ENCODE results near the gene EYA2. TPM values are rescaled to one million over a fixed set of nuclear protein-coding genes. Genes with fewer than 3 reads are reported as not detected.

The EYA2 gene
- total and polyA plus RNA-seq, 2 experiments from 2014 or later: 0.18 TPM; not detected in 1

GRCh38 chr20:46893051-46893450, 1.6 kb upstream of the EYA2 start:
- Histone ChIP-seq H2AFZ (no peak overlapping the region), H3K4me2 (ENCODE audit: unreplicated experiment) (no peak overlapping the region), H3K79me2 (ENCODE audit: insufficient read depth) (no peaks in the 10 kb centered on the region), H3K9me2 (ENCODE audit: insufficient read depth) (no peaks in the 10 kb centered on the region), H3K9me3 (ENCODE audit: low read depth) (no peaks in the 10 kb centered on the region), H3K36me3 (ENCODE audit: low read depth) (no peaks in the 10 kb centered on the region), H3K4me1 (ENCODE audit: insufficient read depth) (no peaks in the 10 kb centered on the region), H3K9ac (no peak overlapping the region), H3K27me3 (replicated peaks; ENCODE audit: insufficient read depth) (peaks cover 59% of the 10 kb centered on the region), H4K20me1 (ENCODE audit: insufficient read depth) (no peaks in the 10 kb centered on the region), H3K27ac (no peak overlapping the region), H3F3A (ENCODE audit: insufficient read depth) (no peaks in the 10 kb centered on the region), H3K4me3 (no peak overlapping the region)
- 87 to 97% methylated on average over 3 of the region's 3 CpGs for WGBS, 2 experiments (ENCODE audit: low coverage in 1 of 2, low lambda C conversion rate in 2 of 2, missing lambda C conversion rate in 2 of 2)
- TF ChIP-seq EZH2phosphoT487 (IDR thresholded peaks at IDR 0.05; ENCODE audit: insufficient read depth, low read depth): no peak
- no peak for TF ChIP-seq EZH2 (IDR thresholded peaks at IDR 0.05; ENCODE audit: insufficient read depth, poor library complexity, severe bottlenecking)
- DNase-seq: no peak
- in situ Hi-C loops (cut with MboI): no loop called here

DNA sequence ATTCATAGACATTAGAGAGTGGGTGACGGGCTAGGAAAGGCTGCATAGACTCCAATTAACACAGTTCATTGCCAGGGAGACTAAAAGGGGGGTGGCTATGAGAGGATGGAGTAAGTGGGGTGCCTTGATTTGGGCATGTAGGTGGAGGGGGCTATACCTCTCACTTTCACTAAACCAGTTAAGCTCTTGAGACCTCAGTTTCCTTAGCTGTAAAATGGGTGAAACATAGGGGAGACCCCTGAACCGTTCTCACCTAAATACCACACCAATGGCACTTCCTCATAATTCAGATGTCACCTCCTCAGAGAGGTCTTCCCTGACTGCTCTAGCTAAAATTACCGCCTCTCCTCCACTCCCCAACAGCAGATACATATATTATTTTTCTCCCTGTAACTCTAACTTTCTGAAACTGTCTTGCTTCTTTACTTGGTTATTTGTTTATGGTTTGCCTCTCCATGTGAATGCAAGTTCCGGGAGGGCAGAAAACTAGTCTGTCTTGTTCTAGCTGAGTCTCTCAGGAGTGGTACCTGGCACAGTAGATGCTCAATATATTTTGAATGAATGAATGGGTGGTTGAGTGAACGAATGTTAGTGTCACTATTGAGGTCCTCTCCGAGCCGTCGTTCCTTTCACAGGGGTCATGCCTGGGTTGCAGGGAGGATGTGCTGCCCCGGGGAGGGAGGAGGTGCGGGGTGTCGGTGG, 615 bp upstream of the EYA2 start:
- in situ Hi-C loops (cut with MboI): no loop called here
- TF ChIP-seq EZH2 (IDR thresholded peaks at IDR 0.05; ENCODE audit: insufficient read depth, poor library complexity, severe bottlenecking) (no peak), EZH2phosphoT487 (IDR thresholded peaks at IDR 0.05; ENCODE audit: insufficient read depth, low read depth) (no peak)
- Histone ChIP-seq H3K4me1 (ENCODE audit: insufficient read depth) (no peaks in the 10 kb centered on the region), H3K36me3 (ENCODE audit: low read depth) (no peaks in the 10 kb centered on the region), H3K27ac (no peak overlapping the region), H3K79me2 (ENCODE audit: insufficient read depth) (no peaks in the 10 kb centered on the region), H3K9ac (no peak overlapping the region), H3F3A (ENCODE audit: insufficient read depth) (no peaks in the 10 kb centered on the region), H3K9me3 (ENCODE audit: low read depth) (no peaks in the 10 kb centered on the region), H3K4me3 (0 out of 2 replicates have a peak overlapping the region, but pooled peaks have one; percentile 24), H2AFZ (no peak overlapping the region), H3K4me2 (ENCODE audit: unreplicated experiment) (no peak overlapping the region), H3K9me2 (ENCODE audit: insufficient read depth) (no peaks in the 10 kb centered on the region), H3K27me3 (replicated peaks; ENCODE audit: insufficient read depth) (peaks cover 59% of the 10 kb centered on the region), H4K20me1 (ENCODE audit: insufficient read depth) (no peaks in the 10 kb centered on the region)
- no peak for DNase-seq
- 36 to 55% methylated on average over 6 to 11 of the region's 11 CpGs for WGBS, 2 experiments (ENCODE audit: low coverage in 1 of 2, low lambda C conversion rate in 2 of 2, missing lambda C conversion rate in 2 of 2)

DNA sequence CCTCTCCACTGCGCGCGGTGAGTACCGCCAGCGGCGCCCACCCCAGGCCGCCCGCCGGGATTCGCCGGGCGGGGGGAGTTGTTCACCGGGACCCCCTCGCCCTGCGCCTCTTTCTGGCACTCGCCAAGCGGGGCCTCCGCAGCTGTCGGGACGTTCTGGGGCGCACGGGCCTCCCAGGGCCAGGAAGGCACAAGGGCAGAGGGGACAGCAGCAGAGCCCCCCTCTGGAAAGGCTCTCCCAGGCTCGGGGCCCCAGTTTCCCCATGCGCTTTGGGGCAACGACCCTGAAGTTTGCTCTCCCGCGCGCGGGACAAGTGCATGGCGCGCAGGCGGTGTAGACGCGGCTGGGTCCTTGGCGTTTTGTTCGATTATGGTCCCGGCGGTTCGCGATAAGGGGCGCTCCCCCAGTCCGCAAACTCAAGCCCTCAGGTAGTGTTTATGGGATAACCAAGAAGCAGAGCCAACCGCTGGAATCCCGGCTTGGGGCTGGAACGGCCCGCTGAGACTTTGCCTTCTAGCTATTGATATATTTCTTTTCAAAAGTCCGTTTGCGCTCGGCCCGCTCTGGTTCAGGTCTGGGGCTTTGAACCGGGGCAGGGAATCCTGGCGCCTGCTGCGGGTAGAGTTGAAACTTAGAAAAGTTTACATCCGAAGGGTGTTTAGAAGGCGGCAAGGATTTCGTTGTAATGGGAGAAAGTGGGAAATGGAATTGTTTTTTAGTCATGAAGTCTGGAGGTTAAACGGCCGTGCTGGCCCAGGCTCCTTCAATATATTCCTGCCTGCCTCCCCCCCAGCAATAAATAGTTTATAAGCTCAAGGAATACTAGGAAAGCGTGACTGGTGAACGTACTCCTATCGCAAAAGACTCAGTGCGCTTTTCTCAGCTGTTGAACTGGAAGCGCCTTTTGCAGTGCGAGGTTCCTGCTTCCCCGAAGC, 595 bp downstream of the EYA2 start:
- Histone ChIP-seq H3K36me3 (ENCODE audit: low read depth) (no peaks in the 10 kb centered on the region), H2AFZ (peak overlapping the region; percentile 61), H3K9me2 (ENCODE audit: insufficient read depth) (no peaks in the 10 kb centered on the region), H3K79me2 (ENCODE audit: insufficient read depth) (no peaks in the 10 kb centered on the region), H4K20me1 (ENCODE audit: insufficient read depth) (no peaks in the 10 kb centered on the region), H3K4me3 (peak overlapping the region; percentile 51), H3K27ac (no peak overlapping the region), H3F3A (ENCODE audit: insufficient read depth) (no peaks in the 10 kb centered on the region), H3K9ac (no peak overlapping the region), H3K4me2 (ENCODE audit: unreplicated experiment) (peak overlapping the region; percentile 51), H3K27me3 (replicated peaks; ENCODE audit: insufficient read depth) (peaks cover 66% of the 10 kb centered on the region), H3K4me1 (ENCODE audit: insufficient read depth) (no peaks in the 10 kb centered on the region), H3K9me3 (ENCODE audit: low read depth) (no peaks in the 10 kb centered on the region)
- in situ Hi-C loops (cut with MboI): no loop called here
- TF ChIP-seq EZH2 (IDR thresholded peaks at IDR 0.05; ENCODE audit: insufficient read depth, poor library complexity, severe bottlenecking) (peak; percentile 97), EZH2phosphoT487 (IDR thresholded peaks at IDR 0.05; ENCODE audit: insufficient read depth, low read depth) (0 out of 2 replicates have a peak, but pooled peaks have one; percentile 14)
- peak; percentile 41 for DNase-seq
- 8 to 9% methylated on average over 42 to 54 of the region's 65 CpGs for WGBS, 2 experiments (ENCODE audit: low coverage in 1 of 2, low lambda C conversion rate in 2 of 2, missing lambda C conversion rate in 2 of 2)

GRCh38 chr20:46895906-46896242, 1.2 kb downstream of the EYA2 start:
- Histone ChIP-seq H3K9ac (no peak overlapping the region), H3K4me3 (peak overlapping the region; percentile 51; the same call in 1 of the 2 replicates), H3F3A (ENCODE audit: insufficient read depth) (no peaks in the 10 kb centered on the region), H2AFZ (no peak overlapping the region), H4K20me1 (ENCODE audit: insufficient read depth) (no peaks in the 10 kb centered on the region), H3K4me1 (ENCODE audit: insufficient read depth) (no peaks in the 10 kb centered on the region), H3K9me2 (ENCODE audit: insufficient read depth) (no peaks in the 10 kb centered on the region), H3K36me3 (ENCODE audit: low read depth) (no peaks in the 10 kb centered on the region), H3K79me2 (ENCODE audit: insufficient read depth) (no peaks in the 10 kb centered on the region), H3K9me3 (ENCODE audit: low read depth) (no peaks in the 10 kb centered on the region), H3K27me3 (replicated peaks; ENCODE audit: insufficient read depth) (peaks cover 66% of the 10 kb centered on the region), H3K27ac (no peak overlapping the region), H3K4me2 (ENCODE audit: unreplicated experiment) (peak overlapping the region; percentile 51)
- peak; percentile 95 for TF ChIP-seq EZH2 (IDR thresholded peaks at IDR 0.05; ENCODE audit: insufficient read depth, poor library complexity, severe bottlenecking)
- TF ChIP-seq EZH2phosphoT487 (IDR thresholded peaks at IDR 0.05; ENCODE audit: insufficient read depth, low read depth): peak; percentile 27; the same call in 1 of the 2 replicates
- in situ Hi-C loops (cut with MboI): no loop called here
- 4 to 6% methylated on average over 12 of the region's 12 CpGs for WGBS, 2 experiments (ENCODE audit: low coverage in 1 of 2, low lambda C conversion rate in 2 of 2, missing lambda C conversion rate in 2 of 2)
- no peak for DNase-seq

All from GM23248 (cell line).